Stimulated activated CD8-positive, alpha-beta memory T cell treated with anti-CD3 and anti-CD28 coated beads, Interleukin-7, amount 100 ng/mL, for 4 hours (primary cell): ENCODE results near the gene GARNL3.

Experiments used
- DNase-seq, 2 donors: peaks; one replicate each; pipeline ENCODE4 v3.0.0-alpha.2; 2020; ENCODE audit warnings: low read depth in 2 of 2

GARNL3 gene, protein sequence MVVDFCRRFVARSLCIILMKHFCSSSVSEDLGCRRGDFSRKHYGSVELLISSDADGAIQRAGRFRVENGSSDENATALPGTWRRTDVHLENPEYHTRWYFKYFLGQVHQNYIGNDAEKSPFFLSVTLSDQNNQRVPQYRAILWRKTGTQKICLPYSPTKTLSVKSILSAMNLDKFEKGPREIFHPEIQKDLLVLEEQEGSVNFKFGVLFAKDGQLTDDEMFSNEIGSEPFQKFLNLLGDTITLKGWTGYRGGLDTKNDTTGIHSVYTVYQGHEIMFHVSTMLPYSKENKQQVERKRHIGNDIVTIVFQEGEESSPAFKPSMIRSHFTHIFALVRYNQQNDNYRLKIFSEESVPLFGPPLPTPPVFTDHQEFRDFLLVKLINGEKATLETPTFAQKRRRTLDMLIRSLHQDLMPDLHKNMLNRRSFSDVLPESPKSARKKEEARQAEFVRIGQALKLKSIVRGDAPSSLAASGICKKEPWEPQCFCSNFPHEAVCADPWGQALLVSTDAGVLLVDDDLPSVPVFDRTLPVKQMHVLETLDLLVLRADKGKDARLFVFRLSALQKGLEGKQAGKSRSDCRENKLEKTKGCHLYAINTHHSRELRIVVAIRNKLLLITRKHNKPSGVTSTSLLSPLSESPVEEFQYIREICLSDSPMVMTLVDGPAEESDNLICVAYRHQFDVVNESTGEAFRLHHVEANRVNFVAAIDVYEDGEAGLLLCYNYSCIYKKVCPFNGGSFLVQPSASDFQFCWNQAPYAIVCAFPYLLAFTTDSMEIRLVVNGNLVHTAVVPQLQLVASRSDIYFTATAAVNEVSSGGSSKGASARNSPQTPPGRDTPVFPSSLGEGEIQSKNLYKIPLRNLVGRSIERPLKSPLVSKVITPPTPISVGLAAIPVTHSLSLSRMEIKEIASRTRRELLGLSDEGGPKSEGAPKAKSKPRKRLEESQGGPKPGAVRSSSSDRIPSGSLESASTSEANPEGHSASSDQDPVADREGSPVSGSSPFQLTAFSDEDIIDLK

DNA sequence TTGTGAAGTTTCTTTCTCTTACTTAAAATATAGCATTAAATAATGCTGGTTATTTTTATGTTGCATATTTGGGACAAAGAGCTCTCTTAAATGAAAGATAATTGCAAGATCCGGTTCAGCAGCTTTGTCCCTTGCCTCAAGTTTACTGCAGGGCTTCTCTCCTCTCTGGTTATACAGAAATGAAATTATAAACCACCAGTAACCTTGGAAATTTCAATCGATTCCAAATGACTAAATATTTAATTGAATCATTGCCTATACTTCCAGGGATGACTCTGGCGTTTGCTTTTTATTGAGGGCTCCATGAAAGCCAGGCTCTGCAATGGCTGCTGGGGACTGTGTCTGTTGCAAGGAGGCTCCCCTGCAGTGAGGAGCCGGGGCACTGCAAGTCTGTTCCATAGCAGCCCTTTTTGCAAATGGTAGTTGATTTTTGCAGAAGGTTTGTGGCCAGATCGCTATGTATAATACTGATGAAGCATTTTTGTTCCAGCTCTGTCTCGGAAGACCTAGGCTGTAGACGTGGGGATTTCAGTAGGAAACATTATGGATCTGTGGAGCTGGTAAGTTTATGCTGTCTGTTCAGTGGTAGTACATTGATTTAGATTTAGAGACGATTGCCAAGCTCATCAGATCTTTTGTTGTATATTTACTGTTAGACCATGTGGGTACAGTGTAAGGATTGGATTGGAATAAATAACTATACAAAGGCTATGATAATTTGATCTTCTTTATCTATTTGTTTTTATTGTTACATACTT is at the start of gene GARNL3:
GARNL3 (plus strand) TSS at position 313 of the 758 bp plus-strand sequence; CDS start at position 417, 104 bp downstream.
- DNase-seq = no peak

DNA sequence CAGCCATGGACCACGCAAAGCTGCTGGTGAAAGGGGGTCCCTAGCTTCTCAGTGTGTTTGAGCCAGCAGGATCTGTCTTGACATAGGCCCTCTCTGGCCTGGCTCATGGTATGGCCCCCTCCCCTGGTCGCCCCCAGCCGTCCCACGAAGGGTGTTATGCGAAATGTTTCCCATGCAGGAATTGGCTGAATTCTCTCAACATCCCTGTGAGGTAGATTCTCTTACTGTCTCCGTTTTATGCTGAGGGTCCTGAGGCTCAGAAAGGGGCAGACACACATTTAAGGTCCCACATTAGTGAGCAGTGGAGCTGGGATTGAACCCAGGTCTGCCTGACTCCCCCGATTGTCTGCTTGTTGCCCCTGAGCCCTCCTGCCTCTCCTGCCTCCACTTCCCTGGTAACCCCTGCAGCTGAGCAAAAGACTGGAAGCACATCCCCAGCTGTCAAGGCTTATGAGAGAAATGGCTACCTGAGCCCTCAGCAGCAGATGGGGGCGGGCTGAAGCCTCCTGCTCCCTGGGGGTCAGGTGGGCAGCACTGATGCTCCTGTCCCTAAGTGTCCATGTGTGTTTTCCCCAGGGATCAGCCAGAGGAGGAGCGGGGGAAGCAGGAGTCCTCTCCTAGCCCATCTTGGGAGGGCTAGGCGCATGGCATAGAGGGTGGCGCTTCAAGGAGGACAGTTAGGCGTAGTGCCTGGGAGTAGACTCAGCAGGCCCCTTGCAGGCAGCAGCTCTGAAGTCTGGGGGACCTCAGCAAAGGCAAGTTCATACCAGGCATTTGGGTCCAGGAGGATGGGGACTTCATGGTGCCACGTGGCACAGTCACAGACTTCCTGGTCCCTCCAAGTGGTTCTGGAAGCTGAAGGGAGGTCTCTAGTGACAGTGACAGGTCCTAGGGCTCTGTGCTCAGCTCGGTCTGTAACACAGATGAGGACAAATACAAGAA is 49.0 kb upstream of the GARNL3 start:
- no peak for DNase-seq

GRCh38 chr9:127216210-127216887 is 48.2 kb upstream of the GARNL3 start:
- no peak for DNase-seq

DNA sequence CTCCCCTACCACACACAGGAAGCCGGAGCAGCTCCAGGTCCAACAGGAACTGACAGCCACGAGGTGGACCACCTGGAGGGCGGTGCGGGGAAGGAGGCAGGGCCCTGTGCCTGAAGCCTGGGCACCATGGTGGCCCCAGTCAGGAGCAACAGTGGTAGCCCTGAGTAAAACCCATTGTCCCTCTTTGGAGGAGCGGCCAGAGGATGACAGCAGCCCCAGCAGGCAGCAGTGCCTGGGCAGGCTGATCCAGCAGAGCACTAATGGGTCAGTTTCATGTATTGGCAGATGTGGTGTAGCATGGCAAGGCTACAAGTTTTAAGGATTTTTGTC is 47.7 kb upstream of the GARNL3 start:
- no peak for DNase-seq

- no peak for DNase-seq
Measured at GRCh38 chr9:127218818-127219217, 45.8 kb upstream of the GARNL3 start.

DNA sequence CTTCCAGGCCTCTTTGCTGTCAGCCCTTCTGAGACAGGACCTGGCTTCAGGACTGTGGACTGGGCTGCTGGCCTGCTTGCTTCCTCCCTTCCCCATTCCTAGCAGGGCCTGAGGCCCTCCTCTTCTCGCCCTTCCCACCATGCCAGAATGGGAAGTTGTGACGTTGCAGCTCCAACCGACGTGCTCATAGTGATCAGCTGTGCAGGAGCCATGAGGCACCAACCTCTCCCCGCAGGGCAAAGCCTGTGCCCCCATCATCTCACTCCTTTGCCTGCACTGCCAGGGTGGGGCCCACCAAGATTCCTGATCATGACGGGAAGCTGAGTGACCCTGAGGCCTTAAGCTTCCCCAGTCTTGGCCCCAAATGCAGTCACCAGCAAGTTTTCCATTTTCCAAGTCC is 45.1 kb upstream of the GARNL3 start:
- no peak for DNase-seq

DNA sequence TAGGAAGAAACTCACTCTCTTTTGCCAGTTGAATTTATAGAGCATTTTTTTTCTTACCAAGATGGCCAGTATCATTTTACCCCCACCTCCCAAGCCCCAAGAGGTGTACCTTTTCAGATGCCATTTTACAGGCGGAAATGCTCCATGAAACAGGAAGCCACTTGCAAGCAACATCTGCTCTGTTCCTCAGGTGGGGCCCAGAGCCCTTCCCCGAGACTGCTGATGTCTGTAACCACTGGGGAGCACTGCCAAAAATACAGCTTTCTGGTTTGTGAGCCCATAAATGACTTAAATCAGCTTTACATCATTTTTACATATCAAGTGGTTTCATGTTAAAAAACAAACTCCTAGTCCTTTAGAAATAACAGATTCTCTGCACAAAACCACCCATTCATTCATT is 42.9 kb upstream of the GARNL3 start:
- DNase-seq = no peak

GRCh38 chr9:127222388-127223095 is 42.0 kb upstream of the GARNL3 start:
- DNase-seq = no peak

DNA sequence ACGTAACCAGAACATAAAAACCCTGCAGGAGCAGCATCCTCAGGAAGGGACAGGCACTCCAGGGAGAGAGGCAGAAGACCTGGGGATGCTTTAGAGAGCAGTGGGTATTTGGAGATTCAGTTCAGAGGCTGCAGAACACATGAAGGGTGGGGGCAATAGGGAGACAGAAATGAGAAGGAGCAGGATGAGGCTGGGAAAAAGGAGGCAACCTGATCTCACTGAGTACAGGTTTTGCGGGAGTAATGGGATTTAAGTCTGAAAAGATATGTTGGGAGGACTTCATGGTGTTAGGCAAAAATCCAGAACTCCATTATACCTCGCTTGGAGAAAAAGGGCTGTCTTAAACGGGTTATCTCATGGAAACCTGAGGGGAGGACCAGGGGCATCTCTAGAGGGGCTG is 41.3 kb upstream of the GARNL3 start:
- DNase-seq = no peak

DNA sequence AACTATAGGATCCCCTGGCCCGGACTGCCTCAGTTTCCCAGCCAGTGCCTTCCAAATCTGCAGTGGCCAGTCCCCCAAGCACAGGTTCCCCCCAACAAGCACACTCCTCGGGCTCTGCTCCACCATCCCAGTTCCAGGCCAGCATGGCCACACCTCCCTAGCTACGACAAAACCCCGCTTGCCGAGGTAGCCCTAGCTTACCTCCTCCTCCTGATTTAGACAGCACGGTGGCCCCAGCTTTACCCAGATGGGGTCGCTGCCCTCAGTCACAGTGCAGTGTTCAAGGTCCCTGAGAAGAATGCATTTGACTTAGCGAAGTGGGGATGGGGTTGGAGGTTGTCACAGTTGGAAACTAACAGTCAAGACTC is 40.8 kb upstream of the GARNL3 start:
- DNase-seq = no peak

DNA sequence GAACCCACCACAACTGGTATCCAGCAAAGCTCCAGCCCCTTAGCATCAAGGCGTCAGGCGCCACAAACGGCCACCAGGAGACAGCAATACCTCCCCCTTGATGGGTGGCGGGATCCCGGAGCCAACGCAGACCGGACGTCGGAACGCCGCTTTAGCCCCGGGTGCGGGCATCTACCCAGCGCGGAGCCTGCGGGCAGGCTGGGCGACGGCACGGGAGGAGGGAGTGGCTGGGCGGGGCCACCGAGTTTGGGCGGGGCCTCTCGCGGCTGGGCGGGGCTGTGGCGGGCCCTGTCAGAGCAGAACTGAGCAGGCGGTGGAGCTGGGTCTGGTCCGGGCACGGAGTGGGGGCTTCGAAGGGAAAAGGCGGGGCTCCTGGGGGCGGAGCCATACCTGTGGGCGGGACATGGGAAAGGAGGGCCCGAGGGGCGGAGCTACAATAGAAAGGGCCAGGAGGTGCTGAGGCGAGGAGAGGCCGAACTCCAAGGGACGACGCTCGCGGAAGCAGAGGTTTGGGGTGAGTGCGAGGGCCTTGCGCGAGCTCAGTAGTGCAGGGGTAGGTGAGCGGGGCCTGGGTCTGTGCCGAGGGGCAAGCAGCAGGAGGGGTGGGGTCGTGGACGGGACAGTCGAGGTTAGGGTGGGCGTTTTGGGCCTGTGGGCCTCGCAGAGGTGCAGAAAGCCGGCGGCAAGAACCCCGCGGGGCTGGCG is 40.2 kb upstream of the GARNL3 start:
- DNase-seq = peak; percentile 77

- DNase-seq = peak; percentile 87 to 90
Measured at GRCh38 chr9:127224883-127225739, 39.5 kb upstream of the GARNL3 start.

DNA sequence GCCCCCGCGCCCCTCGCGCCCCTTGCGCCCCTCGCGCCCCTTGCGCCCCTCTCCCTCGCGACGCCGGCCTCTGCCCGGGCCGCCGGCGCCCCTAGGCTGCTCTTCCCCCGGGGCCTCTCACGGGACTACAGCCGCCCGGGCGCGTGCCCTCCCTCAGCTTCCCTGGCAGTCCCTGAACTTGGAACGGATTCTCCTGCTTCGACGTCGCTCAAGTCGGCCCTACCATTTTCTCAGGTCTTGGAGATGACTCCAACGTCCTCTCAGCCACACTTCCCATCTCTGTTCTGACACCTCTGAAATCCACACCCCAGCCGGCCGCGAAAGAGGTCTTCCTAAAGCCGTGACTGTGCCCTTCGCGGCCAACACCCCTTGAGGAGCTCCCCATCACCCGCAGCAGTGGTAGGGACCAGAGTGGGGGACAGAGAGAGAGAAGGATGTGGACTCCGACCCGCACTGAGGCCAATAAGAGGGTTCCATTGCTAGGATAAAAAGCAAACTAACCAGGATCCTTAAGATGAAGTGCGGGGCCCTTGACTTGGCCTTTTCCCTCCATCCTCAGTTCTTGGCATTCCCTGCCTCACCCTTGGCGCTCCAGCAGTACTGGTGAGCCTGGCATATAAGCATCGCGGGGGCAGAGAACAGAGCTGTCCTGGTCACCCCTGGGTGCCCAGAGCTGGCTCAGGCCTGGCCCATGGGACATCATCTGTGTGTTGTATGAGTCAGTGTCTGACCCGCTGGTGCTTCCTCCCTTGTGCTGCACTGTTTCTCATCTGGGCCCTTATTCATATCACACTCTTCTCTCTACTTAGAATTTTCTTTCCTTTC is 38.6 kb upstream of the GARNL3 start:
- DNase-seq = no peak

DNA sequence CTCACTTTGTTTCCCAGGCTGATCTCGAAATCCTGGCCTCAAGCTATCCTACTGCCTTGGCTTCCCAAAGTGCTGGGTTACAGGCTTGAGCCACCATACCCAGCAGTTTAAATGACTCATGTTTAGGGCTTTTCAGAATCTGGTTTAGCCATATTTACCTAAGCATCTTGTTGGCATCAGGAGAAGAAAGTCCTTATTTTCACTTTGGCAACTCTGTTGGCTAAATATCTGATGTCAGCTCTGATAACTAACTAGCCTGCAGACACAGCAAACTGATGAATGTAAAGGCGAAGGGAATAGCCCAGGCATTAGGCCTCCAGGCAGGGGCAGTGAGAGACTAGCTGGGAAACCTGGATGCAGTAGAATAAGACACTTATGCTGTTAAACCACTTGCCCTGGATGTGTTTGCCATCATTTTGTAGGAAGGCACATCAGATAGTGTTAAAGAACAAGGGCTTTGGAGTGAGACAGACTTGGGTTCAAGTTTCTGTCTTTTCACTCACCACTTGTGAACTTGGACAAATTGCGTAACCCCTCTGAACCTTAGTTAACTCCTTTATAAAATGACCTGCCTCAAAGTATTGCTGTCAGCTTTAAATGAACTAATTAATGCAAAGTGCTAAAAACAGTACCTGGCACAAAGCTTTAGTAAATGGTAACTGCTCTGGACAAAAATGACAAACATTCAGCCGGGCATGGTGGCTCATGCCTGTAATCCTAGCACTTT is 34.7 kb upstream of the GARNL3 start:
- no peak for DNase-seq

DNA sequence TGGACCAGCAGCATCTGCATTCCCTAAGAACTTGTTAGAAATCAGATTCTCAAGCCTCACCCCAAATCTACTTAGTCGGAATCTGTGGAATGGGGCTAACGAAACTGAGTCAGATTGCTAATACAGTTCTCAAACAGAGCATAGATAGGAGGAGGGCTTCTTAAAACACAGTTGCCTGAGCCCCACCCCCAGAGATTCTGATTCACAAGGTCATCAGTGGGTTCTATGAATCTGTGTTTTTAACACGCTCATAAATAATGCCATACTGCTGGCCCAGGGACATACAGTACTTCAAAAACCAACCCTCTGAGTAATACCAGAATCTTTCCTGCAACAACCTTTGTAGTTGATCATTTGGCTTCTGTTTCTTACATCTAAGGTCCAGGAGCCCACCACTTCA is 32.9 kb upstream of the GARNL3 start:
- no peak for DNase-seq

DNA sequence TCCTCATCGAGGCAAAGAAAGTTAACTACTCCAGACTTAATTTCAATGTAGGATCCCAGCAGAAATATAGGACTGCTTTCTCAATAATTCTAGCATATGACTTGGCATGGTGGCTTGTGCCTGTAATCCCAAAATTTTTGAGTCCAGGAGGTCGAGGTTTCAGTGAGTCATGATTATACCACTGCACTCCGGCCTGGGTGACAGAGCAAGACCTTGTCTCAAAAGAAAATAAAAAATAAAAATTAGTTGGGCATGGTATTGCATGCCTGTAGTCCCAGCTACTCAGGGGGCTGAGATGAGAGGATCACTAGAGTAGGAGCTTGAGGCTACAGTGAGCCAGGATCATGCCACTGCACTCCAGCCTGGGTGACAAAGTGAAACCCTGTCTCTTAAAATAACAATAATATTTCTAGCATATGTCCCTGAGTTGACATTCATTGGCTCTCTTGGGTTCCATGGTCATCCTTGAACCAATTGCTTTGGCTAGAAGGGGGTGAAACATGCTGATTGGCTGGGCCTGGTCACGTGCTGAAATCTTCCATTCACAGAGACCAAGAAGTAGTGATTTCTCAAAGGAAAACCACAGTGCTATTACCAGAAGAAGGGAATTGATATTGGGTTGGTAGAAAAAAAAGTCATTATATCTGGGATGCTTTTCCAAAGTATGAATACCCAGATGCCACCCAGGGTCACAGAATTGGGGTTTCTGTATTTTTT is 31.6 kb upstream of the GARNL3 start:
- no peak for DNase-seq
